Activated CD8-positive, alpha-beta memory T cell treated with anti-CD3 and anti-CD28 coated beads, Interleukin-2, amount 50 U/mL, for 48 hours (primary cell): ENCODE results near the gene G2E3.

Experiments
- DNase-seq: peaks from one replicate; pipeline ENCODE4 v3.0.0-alpha.2; 2020

The G2E3 gene

DNA sequence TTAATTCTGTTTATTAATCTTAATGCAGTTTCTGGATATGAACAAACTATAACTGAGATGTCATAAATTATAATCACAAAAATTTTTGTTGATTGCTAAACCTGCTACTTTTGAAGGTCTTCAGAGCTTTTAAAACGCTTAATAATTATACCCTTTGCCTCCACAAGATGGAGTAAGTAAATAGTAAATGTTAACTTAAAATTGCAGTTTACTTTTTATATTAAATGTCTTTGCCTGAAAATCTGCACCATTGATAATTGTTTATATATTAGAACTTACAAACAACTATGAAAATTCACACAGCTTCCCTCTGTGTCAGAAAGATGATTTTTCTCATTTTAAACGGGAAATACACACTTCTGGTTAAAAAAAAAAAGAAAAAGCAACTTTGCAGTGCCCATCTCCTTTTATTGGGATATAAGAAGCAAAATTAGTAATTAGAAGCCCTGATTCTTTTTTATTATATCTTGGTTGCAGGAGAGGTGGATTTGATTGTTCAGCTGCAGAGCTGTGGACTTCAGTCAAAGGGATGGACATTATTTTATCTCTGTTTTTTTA, 98.7 kb downstream of the G2E3 start:
- DNase-seq: no peak

DNA sequence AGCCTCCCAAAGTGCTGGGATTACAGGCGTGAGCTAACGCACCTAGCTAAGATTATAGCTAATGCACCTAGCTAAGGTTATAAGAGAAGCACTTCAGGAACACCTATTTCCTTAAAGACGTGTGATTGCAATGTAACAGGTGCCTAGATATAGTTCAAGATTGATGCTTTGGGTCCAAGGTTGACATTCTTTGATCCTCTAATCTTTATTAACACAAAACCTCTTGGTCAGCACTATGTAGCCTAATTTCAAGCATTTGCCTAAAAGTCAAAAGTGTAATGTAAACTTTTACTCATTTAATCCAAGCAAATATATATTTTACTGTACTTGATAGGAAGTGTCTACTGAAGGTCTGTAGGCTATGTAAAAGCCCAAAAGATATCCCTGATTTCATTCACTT, 99.7 kb downstream of the G2E3 start:
- no peak for DNase-seq

DNA sequence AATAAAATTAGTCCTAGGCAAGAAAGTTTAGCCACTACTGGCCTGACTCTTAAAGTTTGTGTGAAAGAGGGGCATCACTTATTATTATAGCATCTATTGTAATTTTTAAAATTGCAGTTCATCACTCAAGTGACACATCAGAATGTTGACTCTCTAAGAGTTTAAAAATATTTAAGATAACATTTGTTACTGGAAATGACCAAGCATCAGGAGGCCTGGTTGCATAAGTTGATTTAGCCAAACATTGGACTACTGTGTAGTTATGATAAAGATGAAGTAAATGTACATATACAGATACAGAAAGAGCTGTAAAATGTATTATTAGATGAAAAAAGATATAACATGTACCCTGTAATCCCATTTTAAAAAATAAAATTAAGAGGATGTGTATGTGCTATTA, 110.6 kb downstream of the G2E3 start:
- DNase-seq: no peak
